ENCODE data around the gene PNKP.

Gene PNKP

DNA sequence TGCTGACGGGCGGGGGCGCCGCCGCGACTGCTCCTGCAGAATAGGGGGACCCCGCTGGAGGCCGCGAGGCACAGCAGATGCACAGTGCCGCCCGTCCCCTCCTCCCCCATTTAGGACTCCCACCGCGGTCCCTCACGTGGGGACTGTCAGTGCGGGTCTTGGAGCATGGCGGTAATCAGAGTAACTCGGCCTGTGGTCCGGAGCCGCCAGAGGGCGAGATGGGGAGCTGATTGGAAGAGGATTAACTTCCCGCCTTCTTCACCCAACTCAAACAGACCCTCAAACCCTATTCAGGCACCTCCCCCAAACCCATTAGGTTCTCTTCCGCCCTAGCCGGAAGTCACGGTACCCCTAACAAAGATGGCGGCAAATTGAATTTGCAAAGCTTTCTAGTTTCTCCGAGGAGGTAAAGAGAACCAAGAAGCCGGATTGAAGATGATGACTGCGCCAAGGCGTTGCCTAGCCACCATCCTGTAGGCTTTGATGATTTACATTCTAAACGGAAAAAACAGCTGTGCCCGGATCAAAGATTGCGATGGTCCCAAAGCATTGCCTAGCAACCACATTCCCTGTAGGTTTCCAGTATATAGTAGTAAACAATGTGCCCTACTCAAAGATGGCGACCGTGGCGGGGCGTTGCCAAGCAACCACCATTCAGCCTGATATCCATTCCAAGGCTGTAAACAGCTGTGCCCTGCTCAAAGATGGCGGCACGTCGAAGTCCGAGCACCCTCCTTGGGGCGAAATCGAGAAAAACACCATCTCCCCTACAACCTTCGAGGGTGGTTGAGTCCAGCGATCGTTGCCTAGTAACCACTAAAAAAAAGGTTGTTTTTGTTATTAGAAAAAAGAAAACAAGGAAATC, 54.1 kb downstream of the PNKP start, which contains the start of gene FUZ:
TSS of gene FUZ (minus strand) at position 296 of the 865 bp plus-strand sequence. CDS start at position 110, 186 bp downstream.
- peak; percentile 99 for DNase-seq

DNA sequence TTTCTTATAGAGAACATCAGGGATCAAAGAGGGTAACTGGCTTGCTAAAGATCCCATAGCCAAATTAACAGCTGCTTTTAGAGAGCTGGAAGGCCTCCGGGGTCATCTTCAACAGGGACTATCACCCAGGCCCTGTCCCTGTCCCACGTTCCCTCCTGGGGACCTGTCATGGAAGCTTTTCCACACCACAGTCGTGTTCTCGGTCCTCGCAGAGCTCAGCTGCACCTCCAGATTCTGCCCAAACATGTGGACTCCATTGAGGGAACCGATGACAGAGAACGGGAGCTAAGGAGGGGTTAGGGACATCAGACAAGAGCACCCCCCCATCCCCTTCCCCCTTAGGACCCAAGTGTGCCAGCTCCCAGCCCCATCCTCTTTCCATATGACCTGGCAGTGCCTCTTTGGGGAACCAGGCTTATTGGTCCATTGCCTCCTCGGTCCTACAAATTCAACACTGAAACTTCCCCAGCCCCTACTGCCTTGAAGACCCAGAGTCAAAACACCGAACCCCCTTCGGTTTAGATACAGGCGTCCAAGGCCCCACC, 54.9 kb downstream of the PNKP start:
- DNase-seq, result no peak

DNA sequence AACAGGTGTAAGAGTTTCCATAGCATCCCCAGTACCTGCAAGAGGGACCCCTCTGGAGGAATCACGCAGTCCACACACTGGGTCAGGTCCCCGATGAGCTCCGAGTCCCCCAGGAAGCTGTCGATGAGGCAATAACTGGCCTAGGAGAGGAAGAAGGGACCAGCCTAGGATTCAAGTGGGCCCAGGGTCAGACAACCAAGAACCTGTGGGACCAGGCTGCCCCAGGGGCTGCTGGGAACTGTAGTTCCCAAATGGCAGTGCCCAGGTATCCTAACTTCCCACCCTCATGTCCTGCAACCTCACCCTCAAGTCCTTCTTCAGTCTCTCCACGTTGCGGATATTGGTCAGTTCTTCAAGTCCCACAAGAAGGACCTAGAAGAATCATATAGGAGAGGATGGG, 56.0 kb downstream of the PNKP start:
- no peak for DNase-seq

Measured in NCI-H748 treated with DMSO at 0.1 percent for 48 hours (cell line).